ENCODE data around the gene INSC. TPM values are rescaled to one million over a fixed set of nuclear protein-coding genes. Genes with fewer than 3 reads are reported as not detected.

Gene INSC
- total and polyA plus RNA-seq, 5 experiments from 2014 or later = 0.16 to 0.60 TPM; not detected in 3

DNA sequence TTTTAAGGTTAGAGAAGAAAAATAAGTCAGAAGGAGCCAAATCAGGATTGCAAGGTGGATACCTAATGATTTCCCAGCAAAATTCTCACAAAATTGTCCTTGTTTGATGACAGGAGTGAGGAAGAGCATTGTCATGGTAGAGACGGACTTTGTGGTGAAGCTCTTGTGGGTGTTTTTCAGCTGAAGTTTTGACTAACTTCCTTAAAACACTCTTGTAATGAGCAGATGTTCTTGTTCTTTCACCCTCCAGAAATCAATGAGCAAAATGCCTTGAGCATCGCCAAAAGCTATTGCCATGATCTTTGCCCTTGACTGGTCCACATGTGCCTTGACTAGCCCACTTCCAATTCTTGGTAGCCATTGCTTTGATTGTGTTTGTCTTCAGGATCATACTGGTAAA lies 21.3 kb upstream of the INSC start:
- peaks cover 0 to 5% (median 0%) of the 10 kb centered on the region in 9 donors for H3K9me3 Mint-ChIP-seq
- no peak overlapping the region for H3K27ac Mint-ChIP-seq
- H3K4me3 Mint-ChIP-seq = no peak overlapping the region
- no peak for DNase-seq
- POLR2A ChIA-PET = no interaction called here
- no peaks in the 10 kb centered on the region for H3K4me1 Mint-ChIP-seq
- H3K36me3 Mint-ChIP-seq = peaks cover 0 to 8% (median 0%) of the 10 kb centered on the region in 3 donors
- ATAC-seq = no peak
- H3K27me3 Mint-ChIP-seq = peaks cover 16 to 29% (median 19%) of the 10 kb centered on the region in 5 donors

- Mint-ChIP-seq H3K27ac (no peak overlapping the region), H3K4me3 (no peak overlapping the region), H3K27me3 (peaks cover 16 to 45% (median 22%) of the 10 kb centered on the region in 5 donors), H3K9me3 (peaks cover 0 to 5% (median 0%) of the 10 kb centered on the region in 9 donors), H3K4me1 (no peaks in the 10 kb centered on the region), H3K36me3 (peaks cover 0 to 8% (median 0%) of the 10 kb centered on the region in 3 donors)
- ATAC-seq (no peak), DNase-seq (no peak)
- POLR2A ChIA-PET = no interaction called here
Measured at GRCh38 chr11:15095736-15096228, 18.9 kb upstream of the INSC start.

DNA sequence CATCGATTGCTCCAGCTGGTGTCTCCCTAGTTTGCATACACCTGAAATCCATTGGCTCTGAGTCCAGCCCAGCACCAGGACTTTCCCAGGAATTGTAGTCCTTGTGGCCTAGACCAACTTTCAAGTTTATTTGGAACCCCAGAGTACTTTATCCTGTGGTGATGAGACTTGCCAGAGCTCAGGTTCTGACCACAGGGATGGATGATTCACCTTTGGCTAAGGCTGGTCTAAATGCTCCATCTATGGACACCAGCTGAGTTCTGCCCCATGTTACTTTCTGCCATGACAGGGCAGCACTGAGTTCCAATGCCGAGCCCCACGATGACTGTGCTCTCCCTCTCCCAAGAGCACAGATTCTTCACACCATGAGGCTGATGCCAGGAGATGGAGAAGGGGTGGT lies 17.3 kb upstream of the INSC start:
- Mint-ChIP-seq H3K27ac (no peak overlapping the region), H3K27me3 (peaks cover 18 to 45% (median 22%) of the 10 kb centered on the region in 5 donors), H3K36me3 (peaks cover 0 to 8% (median 0%) of the 10 kb centered on the region in 3 donors), H3K4me3 (no peak overlapping the region), H3K4me1 (peaks cover 0 to 4% (median 1%) of the 10 kb centered on the region in 4 donors), H3K9me3 (peaks cover 0 to 5% (median 0%) of the 10 kb centered on the region in 9 donors)
- POLR2A ChIA-PET = no interaction called here
- ATAC-seq = no peak
- DNase-seq = no peak

- Mint-ChIP-seq H3K27ac (no peak overlapping the region), H3K4me3 (no peak overlapping the region), H3K36me3 (peaks cover 0 to 8% (median 0%) of the 10 kb centered on the region in 3 donors), H3K27me3 (peaks cover 15 to 45% (median 22%) of the 10 kb centered on the region in 5 donors), H3K9me3 (peaks cover 0 to 12% (median 6%) of the 10 kb centered on the region in 9 donors), H3K4me1 (peaks cover 0 to 4% (median 1%) of the 10 kb centered on the region in 4 donors)
- POLR2A ChIA-PET = interaction anchor here (0.5 kb wide), 1 partner anchor 1012 kb away, joined by 3 read pairs; no protein-coding TSS in a partner anchor
- ATAC-seq = no peak
- no peak for DNase-seq
Measured at GRCh38 chr11:15099267-15099666, 15.5 kb upstream of the INSC start.

- no peak overlapping the region for H3K27ac Mint-ChIP-seq
Measured at GRCh38 chr11:15101072-15101709, 13.5 kb upstream of the INSC start.

DNA sequence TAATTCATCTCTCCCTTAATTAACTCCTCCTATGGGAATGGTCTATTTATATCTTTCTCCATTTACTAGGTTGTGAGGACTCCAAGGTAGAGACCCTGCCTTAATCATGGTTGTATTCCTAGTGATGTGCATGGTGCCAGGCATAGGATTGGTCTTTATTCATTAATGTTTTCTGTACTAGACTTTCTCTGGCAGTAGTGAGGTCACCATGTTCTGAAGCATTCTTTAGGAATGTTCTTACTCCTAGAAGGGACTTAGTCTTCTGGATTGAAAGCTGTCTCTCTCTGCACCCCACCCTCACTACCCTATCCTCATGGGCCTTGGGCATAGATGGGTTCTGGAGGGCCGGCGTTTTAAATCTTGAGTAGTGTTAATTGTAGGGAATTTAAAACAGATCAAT lies 10.6 kb upstream of the INSC start:
- Mint-ChIP-seq H3K4me1 (peaks cover 0 to 20% (median 2%) of the 10 kb centered on the region in 4 donors), H3K4me3 (no peak overlapping the region), H3K27ac (no peak overlapping the region), H3K27me3 (peaks cover 3 to 10% (median 7%) of the 10 kb centered on the region in 5 donors), H3K36me3 (no peaks in the 10 kb centered on the region), H3K9me3 (peaks cover 0 to 18% (median 7%) of the 10 kb centered on the region in 9 donors)
- ATAC-seq (no peak), DNase-seq (no peak)
- POLR2A ChIA-PET = no interaction called here

More at GRCh38 chr11:15101072-15101709, 13.5 kb upstream of the INSC start:
- POLR2A ChIA-PET = no interaction called here
- H3K27me3 Mint-ChIP-seq = peaks cover 12 to 39% (median 22%) of the 10 kb centered on the region in 5 donors
- H3K36me3 Mint-ChIP-seq = peaks cover 0 to 4% (median 0%) of the 10 kb centered on the region in 3 donors
- peaks cover 0 to 8% (median 2%) of the 10 kb centered on the region in 4 donors for H3K4me1 Mint-ChIP-seq
- H3K4me3 Mint-ChIP-seq = no peak overlapping the region
- peaks cover 0 to 18% (median 7%) of the 10 kb centered on the region in 9 donors for H3K9me3 Mint-ChIP-seq
- DNase-seq (peak; percentile 18 to 70 (median 33)), ATAC-seq (peak in 1 of 2 donors; percentile 68)

- no peak for ATAC-seq
Measured at GRCh38 chr11:15106201-15106965, 8.3 kb upstream of the INSC start.

GRCh38 chr11:15107730-15108515 lies 6.8 kb upstream of the INSC start:
- H3K4me3 Mint-ChIP-seq = no peak overlapping the region
- H3K27ac Mint-ChIP-seq = no peak overlapping the region
- no peaks in the 10 kb centered on the region for H3K27me3 Mint-ChIP-seq
- no peak for ATAC-seq
- POLR2A ChIA-PET = no interaction called here
- peaks cover 0 to 30% (median 0%) of the 10 kb centered on the region in 4 donors for H3K4me1 Mint-ChIP-seq
- no peak for DNase-seq
- no peaks in the 10 kb centered on the region for H3K36me3 Mint-ChIP-seq
- H3K9me3 Mint-ChIP-seq = peaks cover 0 to 18% (median 7%) of the 10 kb centered on the region in 9 donors

More at GRCh38 chr11:15106201-15106965, 8.3 kb upstream of the INSC start:
- no peak overlapping the region for H3K27ac Mint-ChIP-seq
- peaks cover 0 to 18% (median 7%) of the 10 kb centered on the region in 9 donors for H3K9me3 Mint-ChIP-seq
- H3K4me3 Mint-ChIP-seq = no peak overlapping the region
- no peaks in the 10 kb centered on the region for H3K36me3 Mint-ChIP-seq
- POLR2A ChIA-PET = no interaction called here
- peaks cover 0 to 3% (median 0%) of the 10 kb centered on the region in 5 donors for H3K27me3 Mint-ChIP-seq
- peaks cover 0 to 22% (median under 1%) of the 10 kb centered on the region in 4 donors for H3K4me1 Mint-ChIP-seq
- no peak for DNase-seq

DNA sequence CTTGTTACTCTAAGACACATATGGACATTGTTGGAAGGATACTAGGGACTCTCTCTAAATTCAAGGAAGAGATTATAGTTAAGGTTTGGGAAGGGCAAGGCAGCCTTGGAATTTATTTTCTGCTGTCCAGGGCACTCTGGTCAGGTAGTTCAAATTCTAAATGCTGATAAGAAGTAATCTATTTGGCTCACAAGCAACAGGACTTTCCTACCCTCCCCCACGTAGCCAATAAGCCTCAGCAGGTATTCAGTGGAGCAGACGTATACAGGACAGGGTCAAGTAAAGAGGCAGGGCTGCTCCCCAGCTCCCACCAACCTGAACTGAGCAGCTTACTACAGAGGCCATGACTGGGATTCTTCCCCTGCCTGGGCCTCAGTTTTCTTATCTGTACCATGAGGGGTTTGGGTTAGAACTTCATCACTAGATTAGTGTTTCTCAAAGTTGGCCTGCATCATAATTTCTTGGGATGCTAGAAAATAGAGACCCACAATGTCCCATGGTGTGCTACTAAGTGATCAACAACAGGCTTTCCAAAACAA lies 6.1 kb upstream of the INSC start:
- DNase-seq (no peak), ATAC-seq (no peak)
- Mint-ChIP-seq H3K9me3 (peaks cover 0 to 12% (median 3%) of the 10 kb centered on the region in 9 donors), H3K27me3 (peaks cover 0 to 5% (median 3%) of the 10 kb centered on the region in 5 donors), H3K36me3 (no peaks in the 10 kb centered on the region), H3K4me3 (no peak overlapping the region), H3K4me1 (peaks cover 5 to 38% (median 6%) of the 10 kb centered on the region in 4 donors), H3K27ac (no peak overlapping the region)
- POLR2A ChIA-PET = no interaction called here

GRCh38 chr11:15109602-15110001 lies 5.1 kb upstream of the INSC start:
- peaks cover 2 to 12% (median 6%) of the 10 kb centered on the region in 5 donors for H3K27me3 Mint-ChIP-seq
- DNase-seq = no peak
- peaks cover 0 to 7% (median 0%) of the 10 kb centered on the region in 9 donors for H3K9me3 Mint-ChIP-seq
- no peak overlapping the region for H3K4me3 Mint-ChIP-seq
- POLR2A ChIA-PET = no interaction called here
- H3K36me3 Mint-ChIP-seq = no peaks in the 10 kb centered on the region
- H3K4me1 Mint-ChIP-seq = peaks cover 7 to 46% (median 11%) of the 10 kb centered on the region in 4 donors
- no peak for ATAC-seq
- no peak overlapping the region for H3K27ac Mint-ChIP-seq

DNA sequence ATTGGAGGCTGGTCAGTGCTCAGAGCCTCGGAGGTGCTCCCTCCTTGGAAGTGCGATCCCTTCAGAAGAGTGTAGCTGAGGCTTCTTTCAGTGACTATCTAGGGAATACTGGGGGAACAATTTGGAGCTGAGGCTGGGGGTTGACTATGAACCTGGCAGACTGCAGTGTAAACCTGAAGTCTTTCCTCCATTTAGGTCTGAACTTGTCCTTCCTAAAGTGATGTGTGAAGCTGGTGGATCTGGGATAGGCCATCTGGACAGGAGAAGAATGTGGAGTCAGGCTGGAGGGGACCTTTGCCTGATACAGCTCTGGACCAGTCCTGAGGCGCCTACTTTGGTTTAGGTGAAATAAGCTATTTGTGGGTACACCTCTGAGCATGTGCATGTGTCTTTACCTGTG lies 3.5 kb upstream of the INSC start:
- DNase-seq = no peak
- no peak for ATAC-seq
- POLR2A ChIA-PET = no interaction called here
- Mint-ChIP-seq H3K27ac (no peak overlapping the region), H3K4me1 (peaks cover 9 to 49% (median 18%) of the 10 kb centered on the region in 4 donors), H3K9me3 (no peaks in the 10 kb centered on the region), H3K27me3 (peaks cover 10 to 26% (median 16%) of the 10 kb centered on the region in 5 donors), H3K4me3 (no peak overlapping the region), H3K36me3 (no peaks in the 10 kb centered on the region)

GRCh38 chr11:15112131-15112541 lies 2.6 kb upstream of the INSC start:
- POLR2A ChIA-PET = no interaction called here
- Mint-ChIP-seq H3K27me3 (peaks cover 14 to 34% (median 22%) of the 10 kb centered on the region in 5 donors), H3K4me1 (peaks cover 9 to 48% (median 18%) of the 10 kb centered on the region in 4 donors), H3K36me3 (no peaks in the 10 kb centered on the region), H3K9me3 (no peaks in the 10 kb centered on the region), H3K27ac (peak overlapping the region in 1 of 10 donors; percentile 20), H3K4me3 (no peak overlapping the region)
- no peak for DNase-seq
- ATAC-seq = no peak

All from naive thymus-derived CD8-positive, alpha-beta T cell (primary cell).